Measurements from ENCODE around the gene CTNNA3. TPM values are rescaled to one million over a fixed set of nuclear protein-coding genes. Genes with fewer than 3 reads are reported as not detected.

Gene CTNNA3
- total RNA-seq, 1 experiment from 2014 or later = 0.32 TPM

- Histone ChIP-seq H3K79me2 (ENCODE audit: insufficient read depth, low read length) (no peaks in the 10 kb centered on the region), H3K36me3 (ENCODE audit: control insufficient read depth in 1 of 2, insufficient read depth in 2 of 2, low read length in 2 of 2) (no peaks in the 10 kb centered on the region), H3K9me3 (ENCODE audit: control insufficient read depth in 1 of 2, insufficient read depth in 1 of 2, low read depth in 1 of 2, low read length in 2 of 2) (no peaks in the 10 kb centered on the region), H2AFZ (ENCODE audit: low read depth, low read length, poor library complexity, severe bottlenecking) (no peak overlapping the region), H3K4me1 (ENCODE audit: control insufficient read depth in 1 of 2, insufficient read depth in 2 of 2, low read length in 2 of 2) (no peaks in the 10 kb centered on the region), H4K20me1 (ENCODE audit: insufficient read depth) (no peaks in the 10 kb centered on the region), H3K27ac (ENCODE audit: low read depth, low read length) (no peak overlapping the region), H3K27me3 (ENCODE audit: insufficient read depth, low read length) (no peaks in the 10 kb centered on the region), H3K4me3 (replicated peaks in 1 of 2; ENCODE audit: low read depth in 1 of 2, low read length in 2 of 2) (no peak overlapping the region), H3K9ac (ENCODE audit: low read length) (no peak overlapping the region), H3K4me2 (ENCODE audit: low read length) (no peak overlapping the region), H3K9me2 (ENCODE audit: insufficient read depth) (no peaks in the 10 kb centered on the region)
- no TSS peak for BruUV-seq (replicated peaks)
- ATAC-seq (no peak), DNase-seq (ENCODE audit: low read depth, low spot score) (no peak)
- intact Hi-C loops (cut with micrococcal nuclease) = no loop called here
- ChIA-PET CTCF (no interaction called here), POLR2A (no interaction called here), RAD21 (ENCODE audit: low non-redundant PET in 1 of 2, low total read pairs in 2 of 2, uncharacterized antibody in 2 of 2, unreplicated experiment in 2 of 2) (no interaction called here)
- TF ChIP-seq, protein P1, sequence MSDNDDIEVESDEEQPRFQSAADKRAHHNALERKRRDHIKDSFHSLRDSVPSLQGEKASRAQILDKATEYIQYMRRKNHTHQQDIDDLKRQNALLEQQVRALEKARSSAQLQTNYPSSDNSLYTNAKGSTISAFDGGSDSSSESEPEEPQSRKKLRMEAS (IDR thresholded peaks at IDR 0.05) = no peak
These were observed 1491.2 kb downstream of the CTNNA3 start for GRCh38 chr10:66204838-66205237.

DNA sequence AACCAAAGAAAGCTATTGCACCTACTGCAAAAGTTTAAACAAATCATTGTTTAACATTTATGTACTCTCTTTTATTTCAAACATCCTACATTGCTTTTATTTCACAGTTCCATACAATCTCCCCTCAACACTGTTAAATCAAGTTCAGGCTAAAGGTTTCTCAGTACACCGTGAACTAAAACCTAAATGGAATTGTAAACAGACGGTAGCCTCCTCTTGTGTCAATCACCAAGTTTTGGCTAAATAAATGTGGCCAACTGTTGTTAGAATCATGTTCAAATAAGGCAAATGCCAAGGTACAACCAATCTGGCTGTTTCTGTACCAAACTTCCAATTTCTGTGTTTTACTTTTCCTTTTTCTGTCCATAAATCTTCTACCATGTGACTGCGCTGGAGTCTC, 1493.9 kb downstream of the CTNNA3 start:
- H3K36me3 ChIP-seq (ENCODE audit: control insufficient read depth in 1 of 2, insufficient read depth in 2 of 2, low read length in 2 of 2) = no peaks in the 10 kb centered on the region
- H3K27ac ChIP-seq (ENCODE audit: low read depth, low read length) = no peak overlapping the region
- no peaks in the 10 kb centered on the region for H4K20me1 ChIP-seq (ENCODE audit: insufficient read depth)
- H3K9me3 ChIP-seq (ENCODE audit: control insufficient read depth in 1 of 2, insufficient read depth in 1 of 2, low read depth in 1 of 2, low read length in 2 of 2) = no peaks in the 10 kb centered on the region
- H3K4me3 ChIP-seq (replicated peaks in 1 of 2; ENCODE audit: low read depth in 1 of 2, low read length in 2 of 2) = no peak overlapping the region
- H3K9me2 ChIP-seq (ENCODE audit: insufficient read depth) = no peaks in the 10 kb centered on the region
- ATAC-seq (no peak), DNase-seq (ENCODE audit: low read depth, low spot score) (no peak)
- ChIA-PET CTCF (no interaction called here), RAD21 (ENCODE audit: low non-redundant PET in 1 of 2, low total read pairs in 2 of 2, uncharacterized antibody in 2 of 2, unreplicated experiment in 2 of 2) (no interaction called here), POLR2A (no interaction called here)
- no peaks in the 10 kb centered on the region for H3K79me2 ChIP-seq (ENCODE audit: insufficient read depth, low read length)
- no peaks in the 10 kb centered on the region for H3K27me3 ChIP-seq (ENCODE audit: insufficient read depth, low read length)
- H3K4me1 ChIP-seq (ENCODE audit: control insufficient read depth in 1 of 2, insufficient read depth in 2 of 2, low read length in 2 of 2) = no peaks in the 10 kb centered on the region
- H3K9ac ChIP-seq (ENCODE audit: low read length) = no peak overlapping the region
- TF ChIP-seq ATF3 (IDR thresholded peaks at IDR 0.05) = no peak
- TF ChIP-seq EZH2phosphoT487 (IDR thresholded peaks at IDR 0.05; ENCODE audit: borderline replicate concordance) = no peak
- no peak for TF ChIP-seq TCF7L2 (IDR thresholded peaks at IDR 0.05; ENCODE audit: borderline replicate concordance, extremely low read depth, insufficient read depth, insufficient read length)
- no peak for TF ChIP-seq FOSL1 (IDR thresholded peaks at IDR 0.05; ENCODE audit: low read depth)
- no peak for TF ChIP-seq ZFX (IDR thresholded peaks at IDR 0.05)
- TF ChIP-seq SIN3A (IDR thresholded peaks at IDR 0.05; ENCODE audit: low read depth) = no peak
- no peak for TF ChIP-seq EZH2 (IDR thresholded peaks at IDR 0.05)
- no peak for TF ChIP-seq POLR2AphosphoS5 (IDR thresholded peaks at IDR 0.05; ENCODE audit: low read depth, low read length)
- no peak for TF ChIP-seq CEBPB (IDR thresholded peaks at IDR 0.05; ENCODE audit: low read depth)
- TF ChIP-seq CBX3 (IDR thresholded peaks at IDR 0.05; ENCODE audit: low read depth) = no peak
- TF ChIP-seq, protein P1 (IDR thresholded peaks at IDR 0.05) = no peak
- H3K4me2 ChIP-seq (ENCODE audit: low read length) = no peak overlapping the region
- no TSS peak for BruUV-seq (replicated peaks)
- H2AFZ ChIP-seq (ENCODE audit: low read depth, low read length, poor library complexity, severe bottlenecking) = no peak overlapping the region
- intact Hi-C loops (cut with micrococcal nuclease) = no loop called here
